GM18511 (cell line): ENCODE results near the gene ADIPOR1.
"Not testable (repeated sequence)": the region's sequence is repeated elsewhere in the genome, so short reads cannot be mapped to it uniquely, and the experiment has no call there.

Experiments used
- ATAC-seq: cut with Tn5 transposase; IDR thresholded peaks from one replicate; pipeline ENCODE4 v1.9.1; 2021; ENCODE audit warnings: mild to moderate bottlenecking, moderate library complexity; ENCODE audit not compliant: unreplicated experiment

The ADIPOR1 gene

GRCh38 chr1:202957733-202958543 lies at the start of gene ADIPOR1:
Gene ADIPOR1, minus strand, starts transcription at chr1:202958312. Its CDS starts 7,242 bp downstream, at chr1:202951070.
- ATAC-seq, result peak; percentile 98

- peak; percentile 93 for ATAC-seq
Measured at GRCh38 chr1:203006948-203007871, 49.1 kb upstream of the ADIPOR1 start, which contains the start of gene TMEM183A. Gene TMEM183A, plus strand, starts transcription at chr1:203007374. Its CDS starts 92 bp downstream, at chr1:203007466.

- ATAC-seq, result not testable (repeated sequence)
Measured at GRCh38 chr1:203005395-203006142, 47.5 kb upstream of the ADIPOR1 start.

- no peak for ATAC-seq
Measured at GRCh38 chr1:203002951-203003350, 44.8 kb upstream of the ADIPOR1 start.

GRCh38 chr1:203001986-203002385 lies 43.9 kb upstream of the ADIPOR1 start:
- no peak for ATAC-seq

- ATAC-seq, result no peak
Measured at GRCh38 chr1:203000217-203000944, 42.3 kb upstream of the ADIPOR1 start.

GRCh38 chr1:202998836-202999750 lies 41.0 kb upstream of the ADIPOR1 start:
- no peak for ATAC-seq

- ATAC-seq, result no peak
Measured at GRCh38 chr1:202994756-202995155, 36.6 kb upstream of the ADIPOR1 start.

- ATAC-seq, result no peak
Measured at GRCh38 chr1:202991112-202991511, 33.0 kb upstream of the ADIPOR1 start.

- ATAC-seq, result no peak
Measured at GRCh38 chr1:202989879-202990278, 31.8 kb upstream of the ADIPOR1 start.

GRCh38 chr1:202987922-202988583 lies 29.9 kb upstream of the ADIPOR1 start:
- ATAC-seq, result no peak

GRCh38 chr1:202987255-202987654 lies 29.1 kb upstream of the ADIPOR1 start:
- ATAC-seq, result no peak

- not testable (repeated sequence) for ATAC-seq
Measured at GRCh38 chr1:202986120-202986519, 28.0 kb upstream of the ADIPOR1 start.

- no peak for ATAC-seq
Measured at GRCh38 chr1:202982715-202983430, 24.8 kb upstream of the ADIPOR1 start.

- ATAC-seq, result no peak
Measured at GRCh38 chr1:202981939-202982338, 23.8 kb upstream of the ADIPOR1 start.

- ATAC-seq, result no peak
Measured at GRCh38 chr1:202979459-202979858, 21.3 kb upstream of the ADIPOR1 start.

- ATAC-seq, result no peak
Measured at GRCh38 chr1:202976633-202977032, 18.5 kb upstream of the ADIPOR1 start.

- no peak for ATAC-seq
Measured at GRCh38 chr1:202974856-202975255, 16.7 kb upstream of the ADIPOR1 start.
